ENCODE data around the gene IHH. TPM values are rescaled to one million over a fixed set of nuclear protein-coding genes. Genes with fewer than 3 reads are reported as not detected.

Gene IHH
- total RNA-seq, 1 experiment from 2014 or later = 0.17 TPM

DNA sequence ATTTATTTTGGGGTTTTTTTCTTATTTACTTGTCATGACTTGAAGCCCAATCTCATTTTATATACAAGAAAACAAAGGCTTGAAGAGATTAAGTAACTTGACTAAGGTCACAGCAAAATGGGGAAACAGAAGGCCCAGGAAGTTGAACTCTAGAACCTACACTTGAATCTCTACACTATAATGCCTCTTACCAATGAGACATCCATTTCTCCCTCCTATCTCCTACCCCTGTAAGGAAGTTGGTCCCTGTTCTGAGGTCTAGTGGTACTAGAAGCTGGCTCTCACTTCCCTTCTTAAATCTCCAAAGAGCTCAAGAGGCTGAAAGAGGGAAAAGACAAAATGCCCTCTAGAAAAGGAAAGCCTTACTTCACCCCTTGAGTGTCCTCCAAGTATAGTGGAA, 25.5 kb upstream of the IHH start:
- no peaks in the 10 kb centered on the region for H4K20me1 ChIP-seq (ENCODE audit: insufficient read depth)
- ChIA-PET RAD21 (ENCODE audit: low non-redundant PET in 1 of 2, low total read pairs in 2 of 2, uncharacterized antibody in 2 of 2, unreplicated experiment in 2 of 2) (no interaction called here), CTCF (interaction anchor here (0.6 to 1.9 kb wide), 3 partner anchors 11 to 18 kb away, joined by 3 to 6 read pairs (median 4); no protein-coding TSS in a partner anchor), POLR2A (no interaction called here)
- no peaks in the 10 kb centered on the region for H3K79me2 ChIP-seq (ENCODE audit: insufficient read depth, low read length)
- H3K4me1 ChIP-seq (ENCODE audit: control insufficient read depth in 1 of 2, insufficient read depth in 2 of 2, low read length in 2 of 2) = no peaks in the 10 kb centered on the region
- H3K36me3 ChIP-seq (ENCODE audit: control insufficient read depth in 1 of 2, insufficient read depth in 2 of 2, low read length in 2 of 2) = no peaks in the 10 kb centered on the region
- DNase-seq (ENCODE audit: low read depth, low spot score) = no peak
- H3K27ac ChIP-seq (ENCODE audit: low read depth, low read length) = no peak overlapping the region
- no peak for ATAC-seq
- intact Hi-C loops (cut with micrococcal nuclease) = no loop called here
- no peak overlapping the region for H2AFZ ChIP-seq (ENCODE audit: low read depth, low read length, poor library complexity, severe bottlenecking)
- H3K4me2 ChIP-seq (ENCODE audit: low read length) = no peak overlapping the region
- no peaks in the 10 kb centered on the region for H3K9me2 ChIP-seq (ENCODE audit: insufficient read depth)
- no peak overlapping the region for H3K9ac ChIP-seq (ENCODE audit: low read length)
- BruUV-seq (replicated peaks) = no TSS peak
- H3K27me3 ChIP-seq (ENCODE audit: insufficient read depth, low read length) = no peaks in the 10 kb centered on the region
- H3K9me3 ChIP-seq (ENCODE audit: control insufficient read depth in 1 of 2, insufficient read depth in 1 of 2, low read depth in 1 of 2, low read length in 2 of 2) = no peaks in the 10 kb centered on the region
- H3K4me3 ChIP-seq (replicated peaks in 1 of 2; ENCODE audit: low read depth in 1 of 2, low read length in 2 of 2) = no peak overlapping the region
- TF ChIP-seq EZH2 (IDR thresholded peaks at IDR 0.05) (no peak), EZH2phosphoT487 (IDR thresholded peaks at IDR 0.05; ENCODE audit: borderline replicate concordance) (no peak), EGR1 (IDR thresholded peaks at IDR 0.05; ENCODE audit: low read depth) (no peak), SIN3A (IDR thresholded peaks at IDR 0.05; ENCODE audit: low read depth) (no peak), FOSL1 (IDR thresholded peaks at IDR 0.05; ENCODE audit: low read depth) (no peak), ELF1 (IDR thresholded peaks at IDR 0.05; ENCODE audit: borderline replicate concordance, low read depth) (no peak), ZNF274 (IDR thresholded peaks at IDR 0.05; ENCODE audit: low read depth, low read length) (no peak), CBX3 (IDR thresholded peaks at IDR 0.05; ENCODE audit: low read depth) (no peak), CEBPB (IDR thresholded peaks at IDR 0.05; ENCODE audit: low read depth) (no peak), ZFX (IDR thresholded peaks at IDR 0.05) (no peak), RAD21 (IDR thresholded peaks at IDR 0.05; ENCODE audit: low read depth) (no peak), TCF7L2 (IDR thresholded peaks at IDR 0.05; ENCODE audit: borderline replicate concordance, extremely low read depth, insufficient read depth, insufficient read length) (no peak), YY1 (IDR thresholded peaks at IDR 0.05; ENCODE audit: extremely low read depth, insufficient replicate concordance, low read depth, low read length) (no peak), POLR2A (IDR thresholded peaks at IDR 0.05; ENCODE audit: borderline replicate concordance, extremely low read depth, insufficient read depth, insufficient read length) (no peak)
- TF ChIP-seq, protein P1, sequence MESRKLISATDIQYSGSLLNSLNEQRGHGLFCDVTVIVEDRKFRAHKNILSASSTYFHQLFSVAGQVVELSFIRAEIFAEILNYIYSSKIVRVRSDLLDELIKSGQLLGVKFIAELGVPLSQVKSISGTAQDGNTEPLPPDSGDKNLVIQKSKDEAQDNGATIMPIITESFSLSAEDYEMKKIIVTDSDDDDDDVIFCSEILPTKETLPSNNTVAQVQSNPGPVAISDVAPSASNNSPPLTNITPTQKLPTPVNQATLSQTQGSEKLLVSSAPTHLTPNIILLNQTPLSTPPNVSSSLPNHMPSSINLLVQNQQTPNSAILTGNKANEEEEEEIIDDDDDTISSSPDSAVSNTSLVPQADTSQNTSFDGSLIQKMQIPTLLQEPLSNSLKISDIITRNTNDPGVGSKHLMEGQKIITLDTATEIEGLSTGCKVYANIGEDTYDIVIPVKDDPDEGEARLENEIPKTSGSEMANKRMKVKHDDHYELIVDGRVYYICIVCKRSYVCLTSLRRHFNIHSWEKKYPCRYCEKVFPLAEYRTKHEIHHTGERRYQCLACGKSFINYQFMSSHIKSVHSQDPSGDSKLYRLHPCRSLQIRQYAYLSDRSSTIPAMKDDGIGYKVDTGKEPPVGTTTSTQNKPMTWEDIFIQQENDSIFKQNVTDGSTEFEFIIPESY (IDR thresholded peaks at IDR 0.05; ENCODE audit: extremely low read depth, insufficient replicate concordance, low read length) = no peak
- TF ChIP-seq, protein P2, sequence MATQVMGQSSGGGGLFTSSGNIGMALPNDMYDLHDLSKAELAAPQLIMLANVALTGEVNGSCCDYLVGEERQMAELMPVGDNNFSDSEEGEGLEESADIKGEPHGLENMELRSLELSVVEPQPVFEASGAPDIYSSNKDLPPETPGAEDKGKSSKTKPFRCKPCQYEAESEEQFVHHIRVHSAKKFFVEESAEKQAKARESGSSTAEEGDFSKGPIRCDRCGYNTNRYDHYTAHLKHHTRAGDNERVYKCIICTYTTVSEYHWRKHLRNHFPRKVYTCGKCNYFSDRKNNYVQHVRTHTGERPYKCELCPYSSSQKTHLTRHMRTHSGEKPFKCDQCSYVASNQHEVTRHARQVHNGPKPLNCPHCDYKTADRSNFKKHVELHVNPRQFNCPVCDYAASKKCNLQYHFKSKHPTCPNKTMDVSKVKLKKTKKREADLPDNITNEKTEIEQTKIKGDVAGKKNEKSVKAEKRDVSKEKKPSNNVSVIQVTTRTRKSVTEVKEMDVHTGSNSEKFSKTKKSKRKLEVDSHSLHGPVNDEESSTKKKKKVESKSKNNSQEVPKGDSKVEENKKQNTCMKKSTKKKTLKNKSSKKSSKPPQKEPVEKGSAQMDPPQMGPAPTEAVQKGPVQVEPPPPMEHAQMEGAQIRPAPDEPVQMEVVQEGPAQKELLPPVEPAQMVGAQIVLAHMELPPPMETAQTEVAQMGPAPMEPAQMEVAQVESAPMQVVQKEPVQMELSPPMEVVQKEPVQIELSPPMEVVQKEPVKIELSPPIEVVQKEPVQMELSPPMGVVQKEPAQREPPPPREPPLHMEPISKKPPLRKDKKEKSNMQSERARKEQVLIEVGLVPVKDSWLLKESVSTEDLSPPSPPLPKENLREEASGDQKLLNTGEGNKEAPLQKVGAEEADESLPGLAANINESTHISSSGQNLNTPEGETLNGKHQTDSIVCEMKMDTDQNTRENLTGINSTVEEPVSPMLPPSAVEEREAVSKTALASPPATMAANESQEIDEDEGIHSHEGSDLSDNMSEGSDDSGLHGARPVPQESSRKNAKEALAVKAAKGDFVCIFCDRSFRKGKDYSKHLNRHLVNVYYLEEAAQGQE (IDR thresholded peaks at IDR 0.05; ENCODE audit: low read depth) = no peak
- TF ChIP-seq, protein P3, sequence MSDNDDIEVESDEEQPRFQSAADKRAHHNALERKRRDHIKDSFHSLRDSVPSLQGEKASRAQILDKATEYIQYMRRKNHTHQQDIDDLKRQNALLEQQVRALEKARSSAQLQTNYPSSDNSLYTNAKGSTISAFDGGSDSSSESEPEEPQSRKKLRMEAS (IDR thresholded peaks at IDR 0.05) = no peak
- TF ChIP-seq, protein P4, sequence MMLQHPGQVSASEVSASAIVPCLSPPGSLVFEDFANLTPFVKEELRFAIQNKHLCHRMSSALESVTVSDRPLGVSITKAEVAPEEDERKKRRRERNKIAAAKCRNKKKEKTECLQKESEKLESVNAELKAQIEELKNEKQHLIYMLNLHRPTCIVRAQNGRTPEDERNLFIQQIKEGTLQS (IDR thresholded peaks at IDR 0.05) = no peak
- TF ChIP-seq, protein P5, sequence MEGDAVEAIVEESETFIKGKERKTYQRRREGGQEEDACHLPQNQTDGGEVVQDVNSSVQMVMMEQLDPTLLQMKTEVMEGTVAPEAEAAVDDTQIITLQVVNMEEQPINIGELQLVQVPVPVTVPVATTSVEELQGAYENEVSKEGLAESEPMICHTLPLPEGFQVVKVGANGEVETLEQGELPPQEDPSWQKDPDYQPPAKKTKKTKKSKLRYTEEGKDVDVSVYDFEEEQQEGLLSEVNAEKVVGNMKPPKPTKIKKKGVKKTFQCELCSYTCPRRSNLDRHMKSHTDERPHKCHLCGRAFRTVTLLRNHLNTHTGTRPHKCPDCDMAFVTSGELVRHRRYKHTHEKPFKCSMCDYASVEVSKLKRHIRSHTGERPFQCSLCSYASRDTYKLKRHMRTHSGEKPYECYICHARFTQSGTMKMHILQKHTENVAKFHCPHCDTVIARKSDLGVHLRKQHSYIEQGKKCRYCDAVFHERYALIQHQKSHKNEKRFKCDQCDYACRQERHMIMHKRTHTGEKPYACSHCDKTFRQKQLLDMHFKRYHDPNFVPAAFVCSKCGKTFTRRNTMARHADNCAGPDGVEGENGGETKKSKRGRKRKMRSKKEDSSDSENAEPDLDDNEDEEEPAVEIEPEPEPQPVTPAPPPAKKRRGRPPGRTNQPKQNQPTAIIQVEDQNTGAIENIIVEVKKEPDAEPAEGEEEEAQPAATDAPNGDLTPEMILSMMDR (IDR thresholded peaks at IDR 0.05 in 2 of 3, conservative IDR thresholded peaks at IDR 0.05 in 1 of 3; ENCODE audit: borderline replicate concordance in 1 of 3, insufficient read depth in 1 of 3, low read depth in 2 of 3, low read length in 2 of 3) = no peak
